Smooth muscle cell (in vitro differentiated cells): ENCODE data around the gene MCM7. TPM values are rescaled to one million over a fixed set of nuclear protein-coding genes. Genes with fewer than 3 reads are reported as not detected.

Experiments
- DNase-seq: peaks from one replicate; lab custom pipeline; 2025; ENCODE audit not compliant: unreplicated experiment; lab: John Stamatoyannopoulos, UW
- H2AFZ ChIP-seq: fragments of 200-600 bp; sonication (generic); 2 replicates; pipeline ENCODE4 v1.6.0; 2016; ENCODE audit warnings: antibody characterized with exemption, low read depth, mild to moderate bottlenecking
- H3F3A ChIP-seq: fragments of 200-600 bp; sonication (generic); 2 replicates; pipeline ENCODE4 v1.6.0; 2017; ENCODE audit warnings: antibody characterized with exemption, low read depth
- H3K27ac ChIP-seq: fragments of 200-600 bp; sonication (generic); 2 replicates; pipeline ENCODE4 v1.5.1; 2016; ENCODE audit warnings: low read depth, mild to moderate bottlenecking
- H3K27me3 ChIP-seq: fragments of 200-600 bp; sonication (generic); 2 replicates; pipeline ENCODE4 v1.6.1; 2016; ENCODE audit warnings: low read depth, mild to moderate bottlenecking
- H3K36me3 ChIP-seq: fragments of 200-600 bp; sonication (generic); 2 replicates; pipeline ENCODE4 v1.5.1; 2016; ENCODE audit warnings: low read depth
- H3K4me1 ChIP-seq: fragments of 200-600 bp; sonication (generic); 2 replicates; pipeline ENCODE4 v1.5.1; 2016; ENCODE audit warnings: low read depth
- H3K4me2 ChIP-seq: fragments of 200-600 bp; sonication (generic); 2 replicates; pipeline ENCODE4 v1.6.0; 2016; ENCODE audit warnings: mild to moderate bottlenecking
- H3K4me3 ChIP-seq: fragments of 200-600 bp; sonication (generic); 2 replicates; pipeline ENCODE4 v1.5.1; 2016; ENCODE audit warnings: mild to moderate bottlenecking
- H3K79me2 ChIP-seq: fragments of 200-600 bp; sonication (generic); 2 replicates; pipeline ENCODE4 v1.6.0; 2016; ENCODE audit warnings: low read depth, mild to moderate bottlenecking
- H3K9ac ChIP-seq: fragments of 200-600 bp; sonication (generic); 2 replicates; pipeline ENCODE4 v1.6.0; 2016; ENCODE audit warnings: low read depth
- H3K9me3 ChIP-seq: fragments of 200-600 bp; sonication (generic); replicated peaks from 2 replicates; pipeline ENCODE4 v1.5.1; 2016; ENCODE audit warnings: low read depth
- H4K20me1 ChIP-seq: fragments of 200-600 bp; sonication (generic); 2 replicates; pipeline ENCODE4 v1.6.0; 2016; ENCODE audit warnings: low read depth
- WGBS: methylation state at CpG from one replicate; pipeline ENCODE4 v1.1.7; 2016; ENCODE audit warnings: low lambda C conversion rate; 5-methylcytosine and 5-hydroxymethylcytosine counted together
- polyA plus RNA-seq: library from polyadenylated mRNA; unstranded; fragments of >200 nt; fragmentation: Nextera tagmentation; extraction: Ambion mirVana; gene quantifications from 2 replicates; pipeline ENCODE4 v1.2.1, GENCODE V29; 2016
- total RNA-seq: library from RNA; depleted of rRNA; stranded (reverse); fragments of >200 nt; gene quantifications from 2 replicates; pipeline ENCODE4 v1.2.3, GENCODE V29; 2014
- TF ChIP-seq, protein P1 (sequence below): fragments of 200-600 bp; sonication (generic); IDR thresholded peaks from 2 replicates; pipeline ENCODE4 v1.5.1; 2017; ENCODE audit warnings: borderline replicate concordance, mild to moderate bottlenecking, antibody characterized with exemption; ENCODE audit not compliant: insufficient read depth, poor library complexity, severe bottlenecking

MCM7 gene
- total and polyA plus RNA-seq, 2 experiments from 2014 or later = 47.6 to 56.9 TPM

GRCh38 chr7:100082978-100083377 is 18.2 kb downstream of the MCM7 start:
- no peak overlapping the region for H3K4me3 ChIP-seq
- H3K9me3 ChIP-seq = no peaks in the 10 kb centered on the region
- H4K20me1 ChIP-seq = peaks cover 20% of the 10 kb centered on the region
- H3K79me2 ChIP-seq = peaks cover 35% of the 10 kb centered on the region
- peak overlapping the region; percentile 50 for H3K27ac ChIP-seq
- no peaks in the 10 kb centered on the region for H3K27me3 ChIP-seq
- 89% methylated on average over 4 of the region's 4 CpGs for WGBS
- H3K4me2 ChIP-seq = no peak overlapping the region
- H3K9ac ChIP-seq = no peak overlapping the region
- DNase-seq = no peak
- no peaks in the 10 kb centered on the region for H3K36me3 ChIP-seq
- peaks cover 25% of the 10 kb centered on the region for H3F3A ChIP-seq
- peaks cover 12% of the 10 kb centered on the region for H3K4me1 ChIP-seq
- TF ChIP-seq, protein P1, sequence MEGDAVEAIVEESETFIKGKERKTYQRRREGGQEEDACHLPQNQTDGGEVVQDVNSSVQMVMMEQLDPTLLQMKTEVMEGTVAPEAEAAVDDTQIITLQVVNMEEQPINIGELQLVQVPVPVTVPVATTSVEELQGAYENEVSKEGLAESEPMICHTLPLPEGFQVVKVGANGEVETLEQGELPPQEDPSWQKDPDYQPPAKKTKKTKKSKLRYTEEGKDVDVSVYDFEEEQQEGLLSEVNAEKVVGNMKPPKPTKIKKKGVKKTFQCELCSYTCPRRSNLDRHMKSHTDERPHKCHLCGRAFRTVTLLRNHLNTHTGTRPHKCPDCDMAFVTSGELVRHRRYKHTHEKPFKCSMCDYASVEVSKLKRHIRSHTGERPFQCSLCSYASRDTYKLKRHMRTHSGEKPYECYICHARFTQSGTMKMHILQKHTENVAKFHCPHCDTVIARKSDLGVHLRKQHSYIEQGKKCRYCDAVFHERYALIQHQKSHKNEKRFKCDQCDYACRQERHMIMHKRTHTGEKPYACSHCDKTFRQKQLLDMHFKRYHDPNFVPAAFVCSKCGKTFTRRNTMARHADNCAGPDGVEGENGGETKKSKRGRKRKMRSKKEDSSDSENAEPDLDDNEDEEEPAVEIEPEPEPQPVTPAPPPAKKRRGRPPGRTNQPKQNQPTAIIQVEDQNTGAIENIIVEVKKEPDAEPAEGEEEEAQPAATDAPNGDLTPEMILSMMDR = no peak
- no peak overlapping the region for H2AFZ ChIP-seq

- TF ChIP-seq, protein P1 = peak; percentile 93
- no peaks in the 10 kb centered on the region for H3K27me3 ChIP-seq
- WGBS = 2% methylated on average over 47 of the region's 55 CpGs
Observed at GRCh38 chr7:100081535-100082102, 19.6 kb downstream of the MCM7 start, which contains the start of gene ZNF3. ZNF3 (minus strand) TSS chr7:100081723; CDS start chr7:100077357, 4,366 bp downstream.

GRCh38 chr7:100080907-100081534 is 20.2 kb downstream of the MCM7 start:
- H4K20me1 ChIP-seq = peaks cover 28% of the 10 kb centered on the region
- peak overlapping the region; percentile 97 for H3K9ac ChIP-seq
- peaks cover 11% of the 10 kb centered on the region for H3K36me3 ChIP-seq
- WGBS = 3% methylated on average over 33 of the region's 34 CpGs
- H3F3A ChIP-seq = peaks cover 12% of the 10 kb centered on the region
- H3K4me2 ChIP-seq = peak overlapping the region; percentile 100
- peaks cover 55% of the 10 kb centered on the region for H3K79me2 ChIP-seq
- no peaks in the 10 kb centered on the region for H3K27me3 ChIP-seq
- peaks cover 12% of the 10 kb centered on the region for H3K4me1 ChIP-seq
- TF ChIP-seq, protein P1 = no peak
- no peak for DNase-seq
- peak overlapping the region; percentile 93 for H3K27ac ChIP-seq
- H3K9me3 ChIP-seq = no peaks in the 10 kb centered on the region
- H3K4me3 ChIP-seq = peak overlapping the region; percentile 87
- no peak overlapping the region for H2AFZ ChIP-seq

More at GRCh38 chr7:100081535-100082102, 19.6 kb downstream of the MCM7 start, which contains the start of gene ZNF3:
- no peaks in the 10 kb centered on the region for H3K9me3 ChIP-seq
- peak within 1 kb of the TSS; percentile 87 for H3K4me3 ChIP-seq
- H3K36me3 ChIP-seq = peaks cover 7% of the 10 kb centered on the region
- H2AFZ ChIP-seq = no peak within 1 kb of the TSS
- peak; percentile 92 for DNase-seq
- H3F3A ChIP-seq = peaks cover 15% of the 10 kb centered on the region
- H3K4me2 ChIP-seq = peak within 1 kb of the TSS; percentile 100
- H3K27ac ChIP-seq = peak within 1 kb of the TSS; percentile 93
- peaks cover 27% of the 10 kb centered on the region for H4K20me1 ChIP-seq
- peaks cover 49% of the 10 kb centered on the region for H3K79me2 ChIP-seq
- H3K4me1 ChIP-seq = peaks cover 12% of the 10 kb centered on the region
- H3K9ac ChIP-seq = peak within 1 kb of the TSS; percentile 97
